Measurements from ENCODE around the gene THUMPD1. TPM values are rescaled to one million over a fixed set of nuclear protein-coding genes. Genes with fewer than 3 reads are reported as not detected.
"Not testable (repeated sequence)": the region's sequence is repeated elsewhere in the genome, so short reads cannot be mapped to it uniquely, and the experiment has no call there.

Gene THUMPD1
- total RNA-seq, 4 donors from 2014 or later = 37.6 to 139 (median 50.2) TPM

DNA sequence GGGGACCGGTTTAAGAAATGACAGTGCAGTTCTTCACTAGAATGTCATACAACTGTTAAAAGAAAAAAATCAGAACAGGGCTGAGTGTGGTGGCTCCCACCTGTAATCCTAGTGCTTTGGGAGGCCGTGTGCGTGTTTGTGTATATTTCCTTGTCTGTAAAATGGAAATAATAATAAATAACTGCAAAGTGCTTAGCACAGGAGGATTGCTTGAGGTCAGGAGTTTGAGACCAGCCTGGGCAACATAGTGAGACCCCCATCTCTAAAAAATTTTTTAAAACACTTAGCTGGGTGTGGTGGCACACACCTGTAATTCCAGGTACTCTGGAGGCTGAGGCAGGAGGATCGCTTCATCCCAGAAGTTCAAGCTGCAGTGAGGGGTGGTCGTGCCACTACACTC is 24.7 kb upstream of the THUMPD1 start:
- Histone ChIP-seq H3K27me3 (no peaks in the 10 kb centered on the region), H3K4me3 (no peak overlapping the region), H3K36me3 (no peaks in the 10 kb centered on the region), H3K9me3 (no peaks in the 10 kb centered on the region), H3K27ac (no peak overlapping the region), H3K4me1 (no peaks in the 10 kb centered on the region)
- DNase-seq = no peak
- no peak for TF ChIP-seq POLR2A (IDR thresholded peaks at IDR 0.05)
- no peak for TF ChIP-seq CTCF (IDR thresholded peaks at IDR 0.05)
- intact Hi-C loops (cut with DNase I; ENCODE audit: low total_unique reads) = no loop called here

- intact Hi-C loops (cut with DNase I; ENCODE audit: low total_unique reads) = no loop called here
- Histone ChIP-seq H3K27ac (no peak overlapping the region), H3K36me3 (no peaks in the 10 kb centered on the region), H3K9me3 (no peaks in the 10 kb centered on the region), H3K4me1 (no peaks in the 10 kb centered on the region), H3K4me3 (no peak overlapping the region), H3K27me3 (no peaks in the 10 kb centered on the region)
- DNase-seq = no peak
- TF ChIP-seq CTCF (IDR thresholded peaks at IDR 0.05) (no peak), POLR2A (IDR thresholded peaks at IDR 0.05) (no peak)
These were observed 24.1 kb upstream of the THUMPD1 start for GRCh38 chr16:20765732-20766131.

- H3K36me3 ChIP-seq; H3K4me3 ChIP-seq; intact Hi-C loops (cut with DNase I; ENCODE audit: low total_unique reads); H3K4me1 ChIP-seq; H3K27me3 ChIP-seq; DNase-seq; H3K9me3 ChIP-seq: not testable (repeated sequence)
- peak overlapping the region; percentile 24 to 73 for H3K27ac ChIP-seq
These were observed 22.8 kb upstream of the THUMPD1 start for GRCh38 chr16:20764448-20764847.

- intact Hi-C loops (cut with DNase I; ENCODE audit: low total_unique reads) = no loop called here
- DNase-seq = peak; percentile 44 to 62
- Histone ChIP-seq H3K4me1 (no peaks in the 10 kb centered on the region), H3K27ac (peak within 1 kb of the TSS; percentile 73 to 74), H3K27me3 (no peaks in the 10 kb centered on the region), H3K9me3 (no peaks in the 10 kb centered on the region), H3K36me3 (no peaks in the 10 kb centered on the region), H3K4me3 (peak within 1 kb of the TSS; percentile 22 to 38)
- TF ChIP-seq POLR2A (IDR thresholded peaks at IDR 0.05) = peak in 1 of 2 donors; percentile 21
- TF ChIP-seq CTCF (IDR thresholded peaks at IDR 0.05) = no peak
These were observed 22.0 kb upstream of the THUMPD1 start, which contains the start of gene ACSM3 for GRCh38 chr16:20763461-20764232. Gene ACSM3 (plus strand): TSS chr16:20764014. CDS start chr16:20770035, 6,021 bp downstream.

DNA sequence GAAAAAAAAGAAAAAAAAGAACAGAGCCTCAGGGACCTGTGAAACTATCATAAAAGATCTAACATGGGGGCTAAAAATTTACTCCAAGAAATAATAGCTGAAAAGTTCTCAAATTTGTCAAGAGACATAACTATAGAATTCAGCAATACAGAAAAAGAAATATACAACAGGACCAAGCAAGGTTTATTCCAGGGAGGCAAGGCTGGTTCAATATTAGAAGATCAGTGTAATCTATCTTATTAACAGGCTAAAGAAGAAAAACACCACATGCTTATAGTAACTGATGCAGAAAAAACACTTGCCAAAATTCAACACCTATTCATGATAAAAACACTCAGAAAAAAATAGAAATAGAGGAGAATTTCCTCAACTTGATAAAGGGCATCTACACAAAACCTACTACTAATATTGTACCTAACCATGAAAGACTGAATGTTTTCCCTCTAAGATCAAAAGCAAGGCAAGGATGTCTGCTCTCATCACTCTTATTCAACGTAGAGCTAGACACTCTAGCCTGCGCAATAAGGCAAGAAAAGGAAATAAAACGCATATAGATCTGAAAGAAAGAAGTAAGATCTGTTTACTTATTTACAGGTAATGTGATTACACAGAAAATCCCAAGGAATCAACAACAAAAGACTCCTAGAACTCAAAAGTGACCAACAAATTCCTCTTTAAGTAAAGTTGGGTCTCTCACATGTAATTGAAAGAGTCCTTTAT is 20.9 kb upstream of the THUMPD1 start:
- TF ChIP-seq POLR2A (IDR thresholded peaks at IDR 0.05) = no peak
- TF ChIP-seq CTCF (IDR thresholded peaks at IDR 0.05) = no peak
- no peaks in the 10 kb centered on the region for H3K4me1 ChIP-seq
- no peak for DNase-seq
- no peaks in the 10 kb centered on the region for H3K27me3 ChIP-seq
- no peak overlapping the region for H3K4me3 ChIP-seq
- H3K36me3 ChIP-seq = no peaks in the 10 kb centered on the region
- H3K27ac ChIP-seq = peak overlapping the region in 1 of 2 donors; percentile 74
- intact Hi-C loops (cut with DNase I; ENCODE audit: low total_unique reads) = no loop called here
- no peaks in the 10 kb centered on the region for H3K9me3 ChIP-seq
